ENCODE measurements around the gene SHCBP1L. TPM values are rescaled to one million over a fixed set of nuclear protein-coding genes. Genes with fewer than 3 reads are reported as not detected.

SHCBP1L gene
- polyA plus RNA-seq, 4 donors = not detected

- H3K9me3 ChIP-seq (ENCODE audit: control insufficient read depth in 2 of 2, insufficient read depth in 1 of 2, low read depth in 1 of 2, low read length in 1 of 2) = no peaks in the 10 kb centered on the region
- no peak overlapping the region for H3K4me3 ChIP-seq (ENCODE audit: low read depth in 1 of 3, low read length in 3 of 3)
- H3K4me1 ChIP-seq (ENCODE audit: control insufficient read depth in 3 of 3, insufficient read depth in 2 of 3, low read depth in 1 of 3, low read length in 2 of 3) = no peaks in the 10 kb centered on the region
- 70 to 91% (median 90%) methylated on average over 1 of the region's 1 CpG for WGBS, 3 donors
- FAIRE-seq = no peak
- H3K36me3 ChIP-seq (ENCODE audit: control insufficient read depth in 3 of 3, insufficient read depth in 2 of 3, low read depth in 1 of 3, low read length in 3 of 3) = no peaks in the 10 kb centered on the region
- no peak overlapping the region for H3K27ac ChIP-seq (ENCODE audit: low read depth in 1 of 3, low read length in 2 of 3)
- no peaks in the 10 kb centered on the region for H3K27me3 ChIP-seq (ENCODE audit: control insufficient read depth in 3 of 3, insufficient read depth in 3 of 3, low read length in 3 of 3)
- no peak for DNase-seq
Measured at GRCh38 chr1:182985876-182986275, 32.9 kb upstream of the SHCBP1L start.

- no peaks in the 10 kb centered on the region for H3K9me3 ChIP-seq (ENCODE audit: control insufficient read depth in 2 of 2, insufficient read depth in 1 of 2, low read depth in 1 of 2, low read length in 1 of 2)
- FAIRE-seq (no peak), DNase-seq (no peak)
- H3K4me1 ChIP-seq (ENCODE audit: control insufficient read depth in 3 of 3, insufficient read depth in 2 of 3, low read depth in 1 of 3, low read length in 2 of 3) = no peaks in the 10 kb centered on the region
- H3K27ac ChIP-seq (ENCODE audit: low read depth in 1 of 3, low read length in 2 of 3) = no peak overlapping the region
- H3K4me3 ChIP-seq (ENCODE audit: low read depth in 1 of 3, low read length in 3 of 3) = no peak overlapping the region
- 80 to 95% (median 81%) methylated on average over 1 of the region's 1 CpG for WGBS, 3 donors
- no peaks in the 10 kb centered on the region for H3K36me3 ChIP-seq (ENCODE audit: control insufficient read depth in 3 of 3, insufficient read depth in 2 of 3, low read depth in 1 of 3, low read length in 3 of 3)
- H3K27me3 ChIP-seq (ENCODE audit: control insufficient read depth in 3 of 3, insufficient read depth in 3 of 3, low read length in 3 of 3) = no peaks in the 10 kb centered on the region
Measured at GRCh38 chr1:182984621-182985020, 31.7 kb upstream of the SHCBP1L start.

GRCh38 chr1:182984138-182984537 lies 31.2 kb upstream of the SHCBP1L start:
- no peaks in the 10 kb centered on the region for H3K27me3 ChIP-seq (ENCODE audit: control insufficient read depth in 3 of 3, insufficient read depth in 3 of 3, low read length in 3 of 3)
- H3K4me1 ChIP-seq (ENCODE audit: control insufficient read depth in 3 of 3, insufficient read depth in 2 of 3, low read depth in 1 of 3, low read length in 2 of 3) = no peaks in the 10 kb centered on the region
- FAIRE-seq (no peak), DNase-seq (no peak)
- no peak overlapping the region for H3K4me3 ChIP-seq (ENCODE audit: low read depth in 1 of 3, low read length in 3 of 3)
- no peaks in the 10 kb centered on the region for H3K9me3 ChIP-seq (ENCODE audit: control insufficient read depth in 2 of 2, insufficient read depth in 1 of 2, low read depth in 1 of 2, low read length in 1 of 2)
- H3K36me3 ChIP-seq (ENCODE audit: control insufficient read depth in 3 of 3, insufficient read depth in 2 of 3, low read depth in 1 of 3, low read length in 3 of 3) = no peaks in the 10 kb centered on the region
- WGBS, 3 donors = 89 to 92% (median 89%) methylated on average over 7 of the region's 7 CpGs
- no peak overlapping the region for H3K27ac ChIP-seq (ENCODE audit: low read depth in 1 of 3, low read length in 2 of 3)

GRCh38 chr1:182978151-182978853 lies 25.3 kb upstream of the SHCBP1L start:
- Histone ChIP-seq H3K4me3 (ENCODE audit: low read depth in 1 of 3, low read length in 3 of 3) (no peak overlapping the region), H3K9me3 (ENCODE audit: control insufficient read depth in 2 of 2, insufficient read depth in 1 of 2, low read depth in 1 of 2, low read length in 1 of 2) (no peaks in the 10 kb centered on the region), H3K36me3 (ENCODE audit: control insufficient read depth in 3 of 3, insufficient read depth in 2 of 3, low read depth in 1 of 3, low read length in 3 of 3) (no peaks in the 10 kb centered on the region), H3K27ac (ENCODE audit: low read depth in 1 of 3, low read length in 2 of 3) (no peak overlapping the region), H3K4me1 (ENCODE audit: control insufficient read depth in 3 of 3, insufficient read depth in 2 of 3, low read depth in 1 of 3, low read length in 2 of 3) (no peaks in the 10 kb centered on the region), H3K27me3 (ENCODE audit: control insufficient read depth in 3 of 3, insufficient read depth in 3 of 3, low read length in 3 of 3) (no peaks in the 10 kb centered on the region)
- no peak for FAIRE-seq
- DNase-seq = no peak
- 75 to 88% (median 80%) methylated on average over 6 of the region's 6 CpGs for WGBS, 3 donors

- Histone ChIP-seq H3K36me3 (ENCODE audit: control insufficient read depth in 3 of 3, insufficient read depth in 2 of 3, low read depth in 1 of 3, low read length in 3 of 3) (no peaks in the 10 kb centered on the region), H3K4me3 (ENCODE audit: low read depth in 1 of 3, low read length in 3 of 3) (no peak overlapping the region), H3K27ac (ENCODE audit: low read depth in 1 of 3, low read length in 2 of 3) (no peak overlapping the region), H3K4me1 (ENCODE audit: control insufficient read depth in 3 of 3, insufficient read depth in 2 of 3, low read depth in 1 of 3, low read length in 2 of 3) (no peaks in the 10 kb centered on the region), H3K27me3 (ENCODE audit: control insufficient read depth in 3 of 3, insufficient read depth in 3 of 3, low read length in 3 of 3) (no peaks in the 10 kb centered on the region), H3K9me3 (ENCODE audit: control insufficient read depth in 2 of 2, insufficient read depth in 1 of 2, low read depth in 1 of 2, low read length in 1 of 2) (no peaks in the 10 kb centered on the region)
- no peak for DNase-seq
- 88 to 90% (median 90%) methylated on average over 2 of the region's 2 CpGs for WGBS, 3 donors
- FAIRE-seq = no peak
Measured at GRCh38 chr1:182977480-182977879, 24.5 kb upstream of the SHCBP1L start.

- no peak for FAIRE-seq
- H3K27me3 ChIP-seq (ENCODE audit: control insufficient read depth in 3 of 3, insufficient read depth in 3 of 3, low read length in 3 of 3) = no peaks in the 10 kb centered on the region
- WGBS, 3 donors = 71 to 87% (median 76%) methylated on average over 2 of the region's 2 CpGs
Measured at GRCh38 chr1:182974506-182975191, 21.7 kb upstream of the SHCBP1L start.

GRCh38 chr1:182972829-182973228 lies 19.9 kb upstream of the SHCBP1L start:
- 82 to 87% (median 84%) methylated on average over 6 of the region's 6 CpGs for WGBS, 3 donors
- FAIRE-seq = no peak

More at GRCh38 chr1:182974506-182975191, 21.7 kb upstream of the SHCBP1L start:
- no peak overlapping the region for H3K27ac ChIP-seq (ENCODE audit: low read depth in 1 of 3, low read length in 2 of 3)
- peaks cover 0 to 6% (median 0%) of the 10 kb centered on the region in 3 donors for H3K4me1 ChIP-seq (ENCODE audit: control insufficient read depth in 3 of 3, insufficient read depth in 2 of 3, low read depth in 1 of 3, low read length in 2 of 3)
- no peaks in the 10 kb centered on the region for H3K9me3 ChIP-seq (ENCODE audit: control insufficient read depth in 2 of 2, insufficient read depth in 1 of 2, low read depth in 1 of 2, low read length in 1 of 2)
- DNase-seq = no peak
- H3K36me3 ChIP-seq (ENCODE audit: control insufficient read depth in 3 of 3, insufficient read depth in 2 of 3, low read depth in 1 of 3, low read length in 3 of 3) = no peaks in the 10 kb centered on the region
- no peak overlapping the region for H3K4me3 ChIP-seq (ENCODE audit: low read depth in 1 of 3, low read length in 3 of 3)

GRCh38 chr1:182972231-182972630 lies 19.3 kb upstream of the SHCBP1L start:
- H3K4me3 ChIP-seq (ENCODE audit: low read depth in 1 of 3, low read length in 3 of 3) = no peak overlapping the region
- H3K9me3 ChIP-seq (ENCODE audit: control insufficient read depth in 2 of 2, insufficient read depth in 1 of 2, low read depth in 1 of 2, low read length in 1 of 2) = no peaks in the 10 kb centered on the region
- H3K4me1 ChIP-seq (ENCODE audit: control insufficient read depth in 3 of 3, insufficient read depth in 2 of 3, low read depth in 1 of 3, low read length in 2 of 3) = peaks cover 0 to 17% (median 0%) of the 10 kb centered on the region in 3 donors
- no peak for FAIRE-seq
- no peaks in the 10 kb centered on the region for H3K27me3 ChIP-seq (ENCODE audit: control insufficient read depth in 3 of 3, insufficient read depth in 3 of 3, low read length in 3 of 3)
- no peaks in the 10 kb centered on the region for H3K36me3 ChIP-seq (ENCODE audit: control insufficient read depth in 3 of 3, insufficient read depth in 2 of 3, low read depth in 1 of 3, low read length in 3 of 3)
- H3K27ac ChIP-seq (ENCODE audit: low read depth in 1 of 3, low read length in 2 of 3) = no peak overlapping the region
- DNase-seq = no peak
- WGBS, 3 donors = 67 to 79% (median 70%) methylated on average over 2 of the region's 2 CpGs

More at GRCh38 chr1:182972829-182973228, 19.9 kb upstream of the SHCBP1L start:
- Histone ChIP-seq H3K9me3 (ENCODE audit: control insufficient read depth in 2 of 2, insufficient read depth in 1 of 2, low read depth in 1 of 2, low read length in 1 of 2) (no peaks in the 10 kb centered on the region), H3K4me3 (ENCODE audit: low read depth in 1 of 3, low read length in 3 of 3) (no peak overlapping the region), H3K36me3 (ENCODE audit: control insufficient read depth in 3 of 3, insufficient read depth in 2 of 3, low read depth in 1 of 3, low read length in 3 of 3) (no peaks in the 10 kb centered on the region), H3K27ac (ENCODE audit: low read depth in 1 of 3, low read length in 2 of 3) (no peak overlapping the region), H3K27me3 (ENCODE audit: control insufficient read depth in 3 of 3, insufficient read depth in 3 of 3, low read length in 3 of 3) (no peaks in the 10 kb centered on the region), H3K4me1 (ENCODE audit: control insufficient read depth in 3 of 3, insufficient read depth in 2 of 3, low read depth in 1 of 3, low read length in 2 of 3) (peaks cover 0 to 17% (median 0%) of the 10 kb centered on the region in 3 donors)
- no peak for DNase-seq

All from small intestine (tissue), 7 donors.